Effector CD8-positive, alpha-beta T cell (primary cell): ENCODE results near the gene MN1.
"Not testable (repeated sequence)": the region's sequence is repeated elsewhere in the genome, so short reads cannot be mapped to it uniquely, and the experiment has no call there.

Experiments used
- DNase-seq: peaks from one replicate; lab custom pipeline; 2025; lab: John Stamatoyannopoulos, UW

The MN1 gene

DNA sequence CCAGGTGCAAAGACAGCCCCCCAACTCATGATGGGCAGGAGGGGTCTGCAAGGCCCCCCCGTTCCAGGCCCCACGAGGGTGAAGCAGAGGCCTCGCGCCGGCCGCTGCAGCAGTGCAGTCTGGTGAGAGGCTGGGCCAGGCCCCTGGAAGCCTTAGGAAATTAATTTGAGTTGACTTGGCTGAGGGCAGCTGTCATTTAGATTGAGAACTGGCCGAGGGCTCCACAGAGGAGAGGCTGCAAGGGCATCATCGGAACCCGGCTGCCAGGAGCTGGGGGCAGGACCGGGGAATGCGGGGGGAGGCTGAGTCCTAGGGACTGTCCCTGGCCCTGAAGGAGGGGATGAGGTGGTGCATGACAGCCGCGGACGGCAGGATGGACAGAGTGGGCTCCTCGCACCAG, 39.9 kb downstream of the MN1 start:
- DNase-seq = no peak

DNA sequence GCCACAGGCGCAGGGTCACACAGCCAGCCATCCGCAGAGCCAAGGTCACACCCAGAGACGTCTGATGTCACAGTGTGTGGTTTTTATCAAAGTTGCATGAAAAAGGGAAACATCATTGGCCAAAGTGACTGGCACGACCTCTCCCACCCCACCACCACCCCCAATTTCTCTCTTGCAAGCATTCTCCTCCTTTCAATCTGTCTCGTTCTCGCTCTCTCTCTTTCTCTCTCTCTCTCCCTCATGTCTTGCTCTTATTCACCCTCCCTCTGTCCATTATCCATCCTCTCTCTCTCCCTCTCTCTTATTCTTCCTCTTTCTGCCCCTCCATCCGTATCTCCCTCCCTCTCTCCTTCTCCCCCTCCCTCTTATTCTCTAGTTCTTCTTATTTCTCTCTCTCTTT, 40.6 kb downstream of the MN1 start:
- no peak for DNase-seq

DNA sequence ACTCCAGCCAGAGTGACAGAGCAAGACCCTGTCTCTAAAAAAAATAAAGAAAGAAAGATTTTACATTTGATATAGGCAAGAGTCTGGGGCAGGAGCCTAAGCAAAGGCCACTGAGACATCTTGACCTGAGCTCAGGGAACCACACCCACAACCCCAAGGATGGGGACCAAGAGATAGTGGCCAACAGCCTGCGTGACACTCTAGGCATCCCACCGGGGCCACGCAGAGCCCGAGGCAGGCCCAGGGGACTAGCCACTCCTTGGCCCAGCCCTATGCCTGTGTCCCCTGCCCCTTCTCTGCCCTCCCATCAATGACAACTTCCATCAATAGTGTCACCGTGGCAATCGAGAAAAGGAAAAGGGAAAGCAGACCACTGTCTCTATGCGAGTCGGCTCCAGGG, 41.1 kb downstream of the MN1 start:
- DNase-seq = no peak

GRCh38 chr22:27757928-27758525, 43.5 kb downstream of the MN1 start:
- DNase-seq = no peak

DNA sequence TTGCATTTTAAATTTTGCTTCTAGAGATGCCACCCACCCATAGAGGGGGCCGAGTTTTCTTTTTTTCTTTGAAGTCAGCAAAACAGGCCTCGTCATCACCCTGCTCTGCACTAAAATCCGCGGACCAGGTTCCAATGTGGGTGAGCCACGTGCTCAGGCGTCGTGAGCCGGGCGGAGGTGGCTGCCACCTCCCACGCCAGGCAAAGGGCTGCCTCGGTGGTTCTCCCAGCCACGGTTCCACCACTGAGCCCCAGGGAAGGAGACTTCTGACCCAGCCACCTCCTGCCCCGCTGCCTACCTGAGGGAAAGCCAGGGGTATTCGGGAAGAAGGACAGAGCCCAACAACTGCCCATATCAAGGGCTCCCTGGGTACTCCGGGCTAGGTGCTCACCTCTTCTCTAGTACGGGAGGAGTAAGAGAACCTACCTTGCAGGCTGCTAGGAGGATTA, 45.3 kb downstream of the MN1 start:
- no peak for DNase-seq

- DNase-seq = no peak
These were observed 45.9 kb downstream of the MN1 start for GRCh38 chr22:27755521-27756211.

GRCh38 chr22:27754888-27755480, 46.6 kb downstream of the MN1 start:
- DNase-seq = no peak

DNA sequence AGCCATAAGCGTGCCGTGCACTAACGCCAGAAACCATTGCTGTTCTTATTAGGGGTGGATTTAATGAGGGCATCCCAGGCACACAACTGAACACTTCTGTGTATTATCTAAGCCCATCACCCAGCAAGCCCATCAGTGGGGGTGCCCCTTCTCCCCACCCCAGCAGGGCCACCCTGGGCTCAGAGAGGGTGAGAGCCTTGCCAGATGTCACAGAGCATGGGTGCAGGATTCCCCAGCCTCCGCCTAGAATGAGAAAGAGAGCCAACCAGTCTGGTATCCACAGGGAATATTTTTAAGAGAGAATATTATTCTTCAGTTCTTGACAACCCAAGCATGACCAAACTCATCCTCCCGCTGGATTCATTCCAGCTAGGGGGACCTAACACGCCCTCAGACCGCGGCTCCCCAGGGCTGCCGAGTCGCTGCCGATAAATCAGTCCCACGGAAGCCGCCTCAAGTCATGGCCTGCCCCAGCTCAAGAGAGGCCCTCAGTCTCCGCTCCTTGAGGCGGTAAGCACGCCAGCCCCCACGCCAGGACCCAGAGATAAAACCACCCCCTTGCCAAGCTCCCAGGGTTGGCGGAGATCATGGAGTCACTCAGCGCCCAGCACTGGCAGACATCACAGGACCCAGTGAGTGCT, 47.2 kb downstream of the MN1 start:
- no peak for DNase-seq

GRCh38 chr22:27752771-27753170, 48.8 kb downstream of the MN1 start:
- DNase-seq = no peak

- DNase-seq = no peak
These were observed 49.4 kb downstream of the MN1 start for GRCh38 chr22:27752141-27752540.

- no peak for DNase-seq
These were observed 50.1 kb downstream of the MN1 start for GRCh38 chr22:27751277-27752070.

- no peak for DNase-seq
These were observed 50.8 kb downstream of the MN1 start for GRCh38 chr22:27750584-27751265.

DNA sequence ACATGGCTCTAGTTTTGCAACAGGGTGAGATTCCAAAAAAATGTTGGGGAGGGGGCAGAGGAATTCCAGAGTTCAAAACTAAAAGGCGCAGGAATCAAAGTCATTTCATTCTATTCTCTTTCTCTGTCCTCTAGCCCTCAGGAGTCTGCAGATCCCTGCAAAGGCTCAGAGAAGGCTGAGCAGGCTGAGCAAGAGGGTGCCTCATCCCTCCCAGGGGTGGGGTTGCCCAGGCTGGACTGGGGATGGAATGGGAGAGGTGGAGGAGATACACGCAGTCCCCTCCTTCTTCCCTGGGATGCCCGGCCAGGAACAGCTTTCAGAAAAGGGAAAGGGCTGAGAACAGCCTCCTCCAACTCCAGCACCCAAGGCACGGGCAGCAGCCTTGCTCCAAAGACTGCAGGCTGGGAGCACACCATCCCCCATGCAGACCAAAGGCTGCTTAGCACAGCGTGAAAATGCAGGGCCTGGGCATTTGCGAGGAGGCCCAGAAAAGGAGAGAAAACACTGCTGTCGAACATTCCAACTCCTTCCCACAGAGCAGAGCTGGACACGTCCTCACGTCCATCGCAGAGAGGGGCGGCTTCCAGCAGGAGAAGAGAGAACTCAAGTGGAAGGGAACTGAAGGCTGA, 51.8 kb downstream of the MN1 start:
- DNase-seq = no peak

DNA sequence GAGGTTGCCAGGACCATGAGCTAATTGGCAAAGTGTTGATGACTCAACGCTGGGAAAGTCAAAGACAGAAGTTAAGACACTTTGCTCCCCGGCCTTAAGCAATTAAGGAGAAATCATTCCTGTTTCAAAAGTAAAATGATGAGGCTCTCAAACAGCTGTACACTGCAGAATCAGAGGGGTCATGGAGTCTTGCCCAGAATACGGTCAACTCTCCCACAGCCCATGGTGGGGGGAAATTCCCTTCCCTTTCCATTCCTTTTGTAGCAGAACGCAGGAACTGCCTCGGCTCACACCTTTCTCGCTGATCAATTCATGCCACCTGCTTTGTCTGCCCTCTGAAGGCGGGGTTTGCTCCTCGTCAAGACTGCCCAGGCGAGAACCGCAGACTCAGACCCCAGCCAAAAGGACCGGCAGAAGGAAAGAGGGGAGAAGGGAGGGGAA, 52.8 kb downstream of the MN1 start:
- no peak for DNase-seq

DNA sequence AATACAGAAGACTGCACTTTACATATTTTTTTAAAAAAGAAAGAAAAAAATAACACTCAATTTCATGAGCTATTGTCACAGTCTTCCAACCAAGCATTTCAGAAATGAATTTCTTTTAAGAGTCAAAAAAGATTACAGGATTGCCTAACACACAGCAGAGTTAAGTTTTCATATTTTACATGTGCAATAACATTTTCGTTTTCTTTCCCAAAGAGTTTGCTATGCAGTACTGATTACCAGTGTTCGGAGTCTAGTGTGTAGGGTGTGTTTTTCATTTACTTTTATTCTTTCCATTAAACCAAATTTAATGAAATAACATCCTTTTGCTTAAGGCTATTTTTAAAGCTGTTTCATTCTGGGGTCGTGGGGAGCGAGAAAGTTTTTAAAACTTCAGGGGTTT, 53.2 kb downstream of the MN1 start:
- no peak for DNase-seq

DNA sequence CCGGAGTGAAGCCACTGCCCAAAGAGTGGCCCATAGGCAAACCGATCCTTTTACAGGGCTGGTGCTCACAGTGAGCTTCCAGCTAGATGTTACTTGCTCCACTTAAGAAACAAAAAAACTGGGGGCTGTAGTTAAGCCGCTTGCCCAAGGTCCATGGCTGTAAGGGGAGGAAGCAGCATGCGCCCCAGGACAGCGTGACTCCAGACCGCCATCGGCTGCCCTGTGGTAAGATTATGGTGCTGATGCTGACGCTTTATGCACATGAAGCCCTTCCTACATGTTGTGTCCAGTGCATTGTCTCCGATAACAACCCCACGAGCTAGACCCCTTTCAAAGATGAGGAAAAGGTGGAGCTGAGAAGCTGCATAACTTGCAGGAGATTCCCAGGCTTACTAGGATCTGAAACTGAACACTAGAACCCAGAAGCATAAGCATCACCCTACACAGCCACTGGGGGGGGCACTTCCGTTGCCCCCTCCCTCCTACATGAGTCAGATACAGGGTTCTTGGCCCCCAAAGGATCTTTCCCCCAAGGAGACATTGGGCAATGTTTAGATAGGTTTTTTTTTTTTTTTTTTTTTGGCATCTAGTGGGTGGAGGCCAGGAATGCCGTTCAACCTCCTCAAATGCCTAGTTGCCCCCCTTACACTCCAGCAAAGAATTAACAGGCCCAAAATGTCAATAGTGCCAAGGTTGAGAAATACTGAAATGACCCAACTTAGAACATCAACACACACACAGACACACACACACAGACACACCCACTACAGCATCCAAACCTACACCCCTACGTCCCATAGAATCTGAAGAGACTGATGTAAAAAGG, 53.9 kb downstream of the MN1 start:
- no peak for DNase-seq

- no peak for DNase-seq
These were observed 54.6 kb downstream of the MN1 start for GRCh38 chr22:27746918-27747317.

GRCh38 chr22:27745809-27746208, 55.7 kb downstream of the MN1 start:
- no peak for DNase-seq

DNA sequence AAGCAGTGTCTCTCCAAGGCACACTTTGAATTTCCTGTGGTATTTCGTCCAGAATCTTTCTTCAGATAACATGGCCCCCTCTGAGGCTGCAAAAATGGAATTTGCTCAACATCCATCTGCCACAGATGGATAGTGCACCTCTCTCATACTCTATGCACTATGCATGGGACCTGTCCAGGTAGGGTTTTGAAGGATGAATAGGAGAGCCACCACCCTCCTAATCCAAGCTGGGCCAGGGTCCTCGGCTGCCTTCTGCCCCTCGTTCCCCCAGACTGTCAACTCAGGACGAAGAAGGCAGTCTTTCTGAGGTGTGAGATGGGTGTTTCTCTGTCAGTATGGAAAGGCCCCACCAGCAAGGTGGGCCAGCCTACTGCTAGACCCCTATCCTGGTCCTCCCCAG, 56.4 kb downstream of the MN1 start:
- no peak for DNase-seq

GRCh38 chr22:27744078-27744477, 57.5 kb downstream of the MN1 start:
- not testable (repeated sequence) for DNase-seq
